Measurements from ENCODE around the gene ULK2.

DNA sequence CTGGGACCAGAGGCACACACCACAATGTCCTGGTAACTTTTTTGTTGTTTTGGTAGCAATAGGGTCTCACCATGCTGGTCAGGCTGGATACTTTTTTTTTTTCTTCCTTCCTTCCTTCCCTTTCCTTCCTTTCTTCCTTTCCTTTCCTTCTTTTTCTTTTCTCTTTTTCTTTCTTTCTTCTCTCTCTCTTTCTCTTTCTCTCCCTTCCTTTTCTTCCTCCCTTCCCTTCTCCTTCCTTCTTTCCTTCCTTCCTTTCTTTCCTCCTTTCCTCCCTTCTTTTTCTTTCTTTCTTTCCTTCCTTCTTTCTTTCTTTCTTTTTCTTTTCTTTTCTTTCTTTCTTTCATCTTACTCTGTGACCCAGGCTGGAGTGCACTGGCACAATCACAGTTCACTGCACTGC, 18.4 kb upstream of the ULK2 start:
- TF ChIP-seq YY1 (IDR thresholded peaks at IDR 0.05; ENCODE audit: insufficient read depth, insufficient read length) (no peak), ZNF274 (IDR thresholded peaks at IDR 0.05; ENCODE audit: low read depth, low read length) (no peak)
